Stimulated activated CD8-positive, alpha-beta memory T cell treated with anti-CD3 and anti-CD28 coated beads, Interleukin-4, amount 100 ng/mL, for 1 hour (primary cell): Measurements from ENCODE around the gene ENOX2.
A peak's percentile ranks its signal among the peaks of the same experiment; 100 is the strongest.
"Not testable (repeated sequence)": the region's sequence is repeated elsewhere in the genome, so short reads cannot be mapped to it uniquely, and the experiment has no call there.

Source experiments
- DNase-seq, 2 donors: peaks; one replicate each; pipeline ENCODE4 v3.0.0-alpha.2; 2020; ENCODE audit warnings: low read depth in 2 of 2, low spot score in 1 of 2

Gene ENOX2, protein sequence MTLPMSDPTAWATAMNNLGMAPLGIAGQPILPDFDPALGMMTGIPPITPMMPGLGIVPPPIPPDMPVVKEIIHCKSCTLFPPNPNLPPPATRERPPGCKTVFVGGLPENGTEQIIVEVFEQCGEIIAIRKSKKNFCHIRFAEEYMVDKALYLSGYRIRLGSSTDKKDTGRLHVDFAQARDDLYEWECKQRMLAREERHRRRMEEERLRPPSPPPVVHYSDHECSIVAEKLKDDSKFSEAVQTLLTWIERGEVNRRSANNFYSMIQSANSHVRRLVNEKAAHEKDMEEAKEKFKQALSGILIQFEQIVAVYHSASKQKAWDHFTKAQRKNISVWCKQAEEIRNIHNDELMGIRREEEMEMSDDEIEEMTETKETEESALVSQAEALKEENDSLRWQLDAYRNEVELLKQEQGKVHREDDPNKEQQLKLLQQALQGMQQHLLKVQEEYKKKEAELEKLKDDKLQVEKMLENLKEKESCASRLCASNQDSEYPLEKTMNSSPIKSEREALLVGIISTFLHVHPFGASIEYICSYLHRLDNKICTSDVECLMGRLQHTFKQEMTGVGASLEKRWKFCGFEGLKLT

DNA sequence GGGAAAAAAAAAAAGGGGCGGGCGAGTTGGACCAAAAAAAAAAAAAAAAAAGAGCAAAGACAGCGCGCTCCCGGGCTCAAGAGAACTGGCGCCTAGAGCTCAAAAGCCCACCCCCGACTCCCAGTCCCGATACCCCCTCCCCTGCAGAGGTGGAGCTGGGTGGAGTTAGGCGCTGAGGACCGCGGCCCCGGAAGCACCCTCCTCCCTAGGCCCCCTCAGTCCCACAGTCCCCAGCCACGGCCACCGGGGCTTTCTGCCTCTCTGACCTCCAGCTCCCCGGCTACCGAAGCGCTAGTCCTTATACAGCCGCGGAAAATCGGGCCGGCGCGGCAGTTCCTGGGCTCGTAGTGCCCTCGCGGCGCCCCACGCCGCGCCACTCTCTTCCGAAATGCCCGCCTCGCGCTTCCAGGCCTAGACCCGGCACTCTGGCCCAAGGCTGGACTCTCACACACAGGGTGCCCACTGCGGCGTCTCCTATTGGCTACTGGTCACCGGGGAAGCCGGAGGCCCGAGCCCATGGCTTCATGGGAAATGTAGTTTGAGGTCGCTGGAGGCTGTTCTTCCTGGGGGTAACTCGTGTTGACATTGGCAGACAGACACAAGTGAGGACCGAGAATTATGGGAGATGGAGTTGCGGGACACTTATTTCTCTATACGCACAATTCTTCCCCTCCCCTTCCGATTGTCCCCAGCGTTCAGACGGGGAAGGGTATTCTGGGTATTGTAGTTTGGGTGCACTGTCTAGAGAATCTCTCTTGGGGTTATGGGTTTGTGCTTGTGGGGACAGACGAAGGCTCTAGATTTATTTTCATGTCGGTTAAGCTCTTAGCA lies at the start of gene ENOX2:
Gene ENOX2, minus strand, starts transcription at position 427 of the 831 bp plus-strand sequence. CDS start 199,993 bp downstream, outside the sequence.
- DNase-seq = peak; percentile 36 to 56

DNA sequence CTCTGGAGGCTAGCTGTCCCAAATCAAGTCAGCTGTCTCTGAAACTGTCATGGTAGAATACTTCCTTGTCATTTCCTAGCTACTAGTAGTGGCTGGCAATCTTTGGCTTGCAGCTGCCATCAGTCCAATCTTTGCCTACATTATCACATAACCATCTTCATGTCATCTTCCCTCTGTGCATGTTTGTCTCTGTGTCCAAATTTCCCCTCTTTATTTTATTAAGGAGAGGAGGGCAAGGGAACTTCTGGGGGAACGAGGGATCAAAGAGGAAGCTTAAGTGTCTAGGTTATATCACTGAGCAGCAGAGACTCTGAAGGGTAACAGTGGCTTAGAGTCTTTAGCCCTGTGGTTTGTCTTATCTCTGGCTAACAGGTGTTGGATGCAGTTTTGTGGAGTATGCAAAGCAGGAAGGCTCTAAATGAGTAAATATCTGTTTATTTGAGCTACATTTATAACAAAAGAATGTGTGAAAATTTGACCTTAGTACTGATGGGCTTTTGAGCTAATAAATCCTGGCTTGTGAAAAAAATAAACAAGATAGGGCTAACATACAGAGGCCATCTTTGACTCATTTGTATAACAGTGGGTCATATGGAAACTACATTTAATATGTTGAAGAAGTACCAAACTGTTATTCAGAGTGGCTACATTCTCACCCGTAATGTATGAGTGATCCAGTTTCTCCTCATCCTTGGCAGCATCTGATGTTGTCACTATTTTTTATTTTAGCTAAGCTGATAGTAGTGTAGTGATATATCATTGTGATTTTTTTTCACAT lies 49.4 kb upstream of the ENOX2 start:
- no peak for DNase-seq

DNA sequence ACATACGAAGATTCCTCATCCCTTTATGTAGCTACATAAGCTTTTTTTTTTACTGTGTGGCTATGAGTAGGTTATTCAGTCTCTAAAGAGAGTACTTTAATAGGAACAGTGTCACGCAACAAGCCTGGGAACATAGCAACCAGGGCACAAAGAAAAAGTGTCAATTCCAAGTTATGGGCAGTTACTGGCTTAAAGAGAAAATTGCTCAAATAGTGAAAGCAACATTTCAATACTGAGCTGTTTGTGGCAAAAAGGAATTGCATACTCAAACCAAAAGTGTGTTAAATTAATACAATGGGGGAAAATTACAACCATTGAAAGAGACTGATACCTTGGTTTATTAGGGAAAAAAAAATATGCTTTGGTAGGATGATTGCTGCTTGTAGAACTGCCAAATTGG lies 41.2 kb upstream of the ENOX2 start:
- no peak for DNase-seq

DNA sequence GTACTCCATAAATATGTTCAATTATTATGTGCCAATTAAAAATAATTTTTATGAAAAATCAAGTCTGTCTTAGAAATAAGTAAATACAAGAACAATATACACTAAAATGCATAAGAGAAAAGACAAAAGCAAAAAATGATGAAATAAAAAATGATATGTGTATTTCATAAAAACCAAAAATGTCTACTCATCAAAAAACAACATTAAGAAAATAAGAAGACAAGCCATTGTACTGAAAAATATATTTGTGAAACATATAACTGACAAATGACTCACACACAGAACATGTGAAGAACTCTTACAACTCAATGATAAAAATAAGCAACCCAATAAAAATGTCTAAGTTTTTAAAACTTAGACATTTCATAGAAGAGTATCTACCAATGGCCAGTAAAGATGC lies 34.1 kb upstream of the ENOX2 start:
- no peak for DNase-seq

DNA sequence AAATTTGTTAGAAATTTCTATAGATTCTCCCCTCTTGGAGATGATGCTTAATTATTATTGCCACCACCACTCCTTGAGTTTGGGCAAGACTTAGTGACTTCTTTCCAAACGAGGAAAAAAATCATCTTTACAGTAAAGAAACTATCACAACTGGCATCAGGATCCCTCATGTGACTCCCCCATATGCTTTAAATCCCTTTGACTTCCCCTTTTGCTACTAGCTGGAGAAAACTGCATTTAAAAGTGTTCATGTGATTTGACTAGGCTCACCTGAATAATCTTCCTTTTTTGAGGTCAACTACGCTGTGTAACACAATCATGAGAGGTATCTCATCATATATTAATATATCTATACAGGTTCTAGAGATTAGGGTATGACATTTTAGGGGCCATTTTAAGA lies 30.3 kb upstream of the ENOX2 start:
- no peak for DNase-seq

DNA sequence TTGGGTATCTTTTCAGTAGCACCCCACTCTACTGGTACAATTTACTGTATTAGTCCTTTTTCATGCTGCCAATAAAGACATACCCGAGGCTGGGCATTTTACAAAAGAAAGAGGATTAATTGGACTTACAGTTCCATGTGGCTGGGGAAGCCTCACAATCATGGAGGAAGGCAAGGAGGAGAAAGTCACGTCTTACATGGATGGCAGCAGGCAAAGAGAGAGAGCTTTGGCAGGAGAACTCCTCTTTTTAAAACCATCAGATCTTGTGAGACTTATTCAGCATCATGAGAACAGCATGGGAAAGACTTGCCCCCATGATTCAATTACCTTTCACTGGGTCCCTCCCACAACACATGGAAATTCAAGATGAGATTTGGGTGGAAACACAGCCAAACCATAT lies 17.4 kb upstream of the ENOX2 start:
- DNase-seq = not testable (repeated sequence)

DNA sequence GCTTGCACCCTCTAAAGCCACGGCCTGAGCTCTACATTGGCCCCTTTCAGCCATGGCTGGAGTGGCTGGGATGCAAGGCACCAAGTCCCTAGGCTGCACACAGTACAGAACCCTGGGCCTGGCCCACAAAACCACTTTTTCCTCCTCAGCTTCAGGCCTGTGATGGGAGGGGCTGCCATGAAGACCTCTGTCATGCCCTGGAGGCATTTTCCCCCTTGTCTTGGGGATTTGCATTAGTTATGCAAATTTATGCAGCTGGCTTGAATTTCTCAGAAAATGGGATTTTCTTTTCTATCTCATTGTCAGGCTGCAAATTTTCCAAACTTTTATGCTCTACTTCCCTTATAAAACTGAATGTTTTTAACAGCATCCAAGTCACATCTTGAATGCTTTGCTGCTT lies 16.7 kb upstream of the ENOX2 start:
- DNase-seq = not testable (repeated sequence)

DNA sequence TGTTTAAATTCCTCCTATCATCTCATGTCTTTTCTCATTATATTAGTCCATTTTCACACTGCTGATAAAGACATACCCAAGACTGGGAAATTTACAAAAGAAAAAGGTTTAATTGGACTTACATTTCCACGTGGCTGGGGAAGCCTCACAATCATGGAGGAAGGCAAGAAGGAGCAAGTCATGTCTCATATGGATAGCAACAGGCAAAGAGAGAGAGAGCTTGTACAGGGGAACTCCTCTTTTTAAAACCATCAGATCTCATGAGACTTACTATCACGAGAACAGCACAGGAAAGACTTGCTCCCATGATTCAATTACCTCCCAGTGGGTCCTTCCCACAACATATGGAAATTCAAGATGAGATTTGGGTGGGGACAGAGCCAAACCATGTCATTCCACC lies 15.5 kb upstream of the ENOX2 start:
- not testable (repeated sequence) for DNase-seq

DNA sequence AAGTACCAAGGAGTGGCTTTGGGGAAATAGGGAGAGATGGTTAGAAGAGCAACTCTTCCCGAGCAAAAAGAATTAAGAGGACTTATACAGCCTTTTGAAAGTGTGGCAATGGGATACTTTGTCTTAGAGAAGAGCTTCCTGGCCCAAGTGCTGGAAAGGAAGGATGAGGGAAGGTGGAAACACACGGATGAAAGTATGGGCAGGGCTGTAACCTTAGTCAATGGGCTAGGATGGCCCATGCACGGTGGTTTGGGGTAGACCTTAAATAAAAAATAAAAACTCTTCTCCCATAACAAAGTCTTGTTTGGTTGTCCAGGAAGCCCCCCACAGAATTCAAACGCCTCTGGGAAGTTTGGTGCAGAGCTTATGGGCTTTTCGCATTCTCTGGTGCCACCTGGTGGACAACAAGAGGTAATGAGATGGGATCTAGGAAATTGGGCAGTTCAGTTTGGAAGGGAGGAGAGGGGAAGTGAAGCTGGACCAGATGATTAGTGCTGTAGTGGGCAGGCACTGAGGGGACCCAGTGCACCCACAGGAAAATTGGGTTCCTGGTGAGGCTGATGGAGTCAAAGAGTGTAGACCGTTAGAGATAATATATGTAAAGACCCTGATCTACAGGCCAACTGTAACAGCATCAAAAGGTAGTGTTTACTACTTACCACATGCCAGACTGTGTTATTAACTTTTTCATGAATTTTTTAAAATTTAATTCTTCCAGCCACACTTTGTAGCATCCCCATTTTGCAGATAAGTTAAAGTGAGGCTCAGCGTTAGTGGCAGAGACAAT lies 13.8 kb upstream of the ENOX2 start:
- peak; percentile 7 to 8 for DNase-seq

DNA sequence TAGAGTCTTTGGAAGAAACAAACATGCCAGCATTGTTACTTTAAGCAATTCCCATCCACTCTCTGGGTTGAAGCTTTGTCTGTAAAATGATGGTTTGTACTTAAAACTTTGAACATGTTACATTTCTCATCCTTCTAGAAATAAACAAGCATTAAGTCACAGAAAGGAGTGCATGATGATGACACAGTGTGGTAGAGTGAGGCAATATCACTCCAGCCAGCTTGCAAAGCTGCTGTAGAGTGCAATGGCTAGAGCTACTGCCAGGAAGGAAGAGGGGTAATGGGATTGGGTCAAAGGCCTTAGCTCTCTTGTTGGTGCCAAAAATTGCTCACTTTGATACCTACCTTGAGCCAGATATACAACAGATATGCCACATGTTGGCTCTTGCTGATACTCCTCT lies 12.3 kb upstream of the ENOX2 start:
- no peak for DNase-seq

DNA sequence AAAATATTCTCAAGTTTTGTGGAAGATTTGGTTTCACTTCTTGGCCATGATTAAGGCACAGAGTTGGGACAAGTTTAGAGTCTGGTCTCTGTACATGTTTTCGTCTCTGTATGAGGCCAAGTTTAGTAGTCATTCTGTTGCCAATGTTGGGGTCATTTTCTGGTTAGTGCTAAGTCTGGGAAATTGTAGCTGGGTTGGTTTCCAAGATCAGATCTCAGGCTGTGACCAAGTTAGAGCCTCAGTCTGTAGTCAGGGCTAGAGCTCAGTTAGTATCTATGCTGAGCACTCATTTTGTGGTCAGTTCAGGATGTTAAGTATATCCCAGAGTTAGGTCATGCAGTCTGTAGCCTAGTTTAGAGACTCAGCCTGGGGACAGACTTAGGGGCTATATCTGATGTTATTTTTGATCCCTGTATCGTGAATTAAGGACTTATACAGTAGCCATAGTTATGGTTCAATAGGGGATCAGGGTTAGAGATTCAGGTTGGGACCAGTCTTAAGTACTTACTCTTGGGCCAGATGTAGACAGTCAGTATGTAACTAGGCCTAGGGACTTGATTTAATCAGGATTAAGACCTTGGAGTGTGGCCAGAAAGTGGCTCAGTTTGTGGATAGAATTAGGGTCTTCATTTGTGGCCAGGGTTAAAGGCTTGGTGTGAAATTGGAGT lies 6.6 kb upstream of the ENOX2 start:
- DNase-seq = no peak

DNA sequence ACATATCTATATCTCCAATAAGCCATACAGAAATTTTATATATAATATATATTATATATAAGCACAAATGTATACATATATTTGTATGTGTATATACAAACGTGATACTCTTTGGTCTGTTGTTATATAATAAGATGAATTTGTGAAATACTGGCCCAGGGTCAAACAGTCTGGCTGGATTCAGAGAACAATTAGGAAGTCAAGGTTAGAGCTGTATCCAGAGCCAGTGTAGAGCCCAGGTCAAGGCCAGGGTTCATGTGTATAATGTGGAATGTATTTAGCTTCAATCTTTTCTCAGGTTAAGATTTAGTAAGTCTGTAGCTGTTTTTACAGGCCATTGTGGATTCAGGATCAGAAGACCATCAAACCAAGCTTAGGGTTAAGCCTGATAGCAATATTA lies 3.8 kb upstream of the ENOX2 start:
- DNase-seq = no peak

DNA sequence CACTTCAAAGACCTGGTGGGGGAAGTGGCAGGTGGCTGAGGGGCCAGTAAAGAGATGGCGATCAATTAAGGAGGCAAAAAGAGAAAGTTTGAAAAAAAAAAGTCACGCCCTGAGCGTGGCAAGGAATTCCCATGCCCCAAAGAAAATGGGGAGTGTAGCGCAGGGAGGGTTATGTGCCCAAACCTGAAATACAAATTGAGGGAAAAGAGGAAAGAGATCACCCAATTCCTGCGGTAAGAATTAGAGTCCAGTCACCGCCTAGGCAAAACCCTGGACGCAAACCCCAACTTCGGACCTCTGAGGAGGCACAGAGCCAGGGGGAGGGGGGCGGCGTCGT lies 595 bp downstream of the ENOX2 start:
- no peak for DNase-seq

DNA sequence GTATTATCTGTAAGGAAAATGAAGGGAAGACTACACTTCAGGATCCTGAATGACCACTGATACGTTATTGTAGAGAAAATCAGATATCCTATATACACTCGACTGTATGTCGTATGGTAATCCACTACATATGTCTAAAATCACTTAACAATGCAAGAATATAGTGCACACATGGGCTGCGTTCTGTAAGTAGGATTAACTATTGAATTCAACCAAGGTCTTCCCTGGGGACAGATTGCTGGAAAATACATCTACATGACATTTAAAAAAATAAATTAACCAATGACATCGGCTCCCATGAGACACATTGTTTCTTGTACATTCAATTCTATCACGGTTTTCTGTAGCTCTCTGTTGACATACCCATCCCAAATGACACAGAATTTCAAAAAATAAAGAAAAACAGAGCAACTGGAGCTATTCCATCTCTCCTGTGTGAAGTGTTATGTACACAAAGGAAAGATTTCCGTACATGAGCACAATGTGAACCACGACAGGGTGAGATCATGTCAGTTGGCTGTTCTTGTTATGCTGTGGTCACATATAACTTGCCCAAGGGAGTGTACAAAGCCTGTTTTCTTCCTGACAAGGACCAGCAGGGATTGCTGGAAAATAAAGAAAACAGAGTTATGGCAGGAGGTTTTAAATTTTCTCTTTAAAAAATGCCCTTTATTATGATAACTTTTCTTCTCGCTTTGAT lies 6.1 kb downstream of the ENOX2 start:
- no peak for DNase-seq

DNA sequence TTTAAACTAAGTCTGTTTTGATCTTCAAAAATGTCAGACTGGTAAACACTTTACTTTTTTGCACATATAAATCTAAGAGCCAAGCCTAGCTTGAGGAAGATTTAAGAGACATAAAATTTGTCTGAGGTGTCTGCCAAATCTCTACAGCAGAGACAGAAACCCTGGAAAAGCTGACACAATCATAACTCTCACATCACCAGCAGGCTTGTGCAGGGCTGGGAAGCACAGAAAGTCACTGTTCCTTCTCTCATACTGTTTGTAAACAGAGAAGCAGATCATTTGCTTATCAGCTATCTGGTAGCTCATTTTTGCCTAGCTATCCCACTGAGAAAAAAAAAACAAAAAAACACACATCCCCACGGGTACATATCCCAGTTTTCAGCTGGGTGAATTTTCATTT lies 7.0 kb downstream of the ENOX2 start:
- DNase-seq = no peak

DNA sequence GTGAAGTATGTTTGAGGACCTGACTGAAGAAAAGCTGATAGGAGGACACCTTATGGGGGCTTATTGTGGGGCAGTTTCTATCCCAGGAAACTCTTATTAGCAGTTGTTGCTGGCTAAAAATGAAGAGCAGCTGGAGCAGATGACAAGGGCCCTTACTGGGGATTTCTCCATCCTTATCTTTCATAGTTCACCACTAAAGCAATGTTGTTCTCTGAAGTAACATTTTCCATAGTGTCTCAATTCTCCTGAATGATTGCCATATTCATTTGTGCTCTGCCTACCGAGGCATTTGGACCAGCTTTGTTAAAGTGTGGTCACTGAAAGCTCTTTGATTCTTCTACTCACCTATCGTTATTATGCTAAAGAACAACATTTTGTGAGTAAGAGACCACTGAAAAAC lies 7.7 kb downstream of the ENOX2 start:
- no peak for DNase-seq

DNA sequence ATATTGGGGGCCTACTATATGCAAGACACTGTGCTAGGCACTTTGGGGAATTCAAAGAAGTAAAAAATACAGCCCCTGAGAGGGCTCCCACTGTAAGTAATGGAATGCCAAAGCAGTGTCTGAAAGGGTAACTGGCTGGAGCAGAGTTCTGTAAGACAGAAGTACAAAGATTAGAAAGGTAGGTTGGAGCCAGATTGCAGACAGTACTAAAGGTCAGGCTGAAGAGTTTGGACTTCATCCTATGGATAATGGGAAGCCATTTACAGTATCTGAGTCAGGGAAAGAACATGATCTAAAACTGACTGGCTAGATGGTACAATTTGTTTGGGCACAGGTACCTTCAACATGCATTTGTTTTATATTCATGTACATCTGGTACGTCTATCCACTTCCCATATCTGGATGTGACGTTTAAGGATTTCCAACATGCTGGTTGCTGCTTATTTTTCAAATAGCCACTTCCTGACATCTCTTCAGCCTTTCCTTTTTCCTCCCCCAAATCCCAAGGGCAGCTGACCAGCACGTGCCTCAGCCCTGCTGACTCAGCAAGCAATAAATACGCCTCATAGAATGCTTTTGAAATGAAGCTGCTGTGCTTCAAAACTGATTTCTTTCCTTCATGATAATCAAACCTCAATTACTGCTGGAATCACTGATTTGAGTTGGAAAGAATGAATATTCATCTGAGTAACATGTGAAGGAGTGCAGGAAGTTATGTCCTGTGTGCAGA lies 9.5 kb downstream of the ENOX2 start:
- DNase-seq = no peak

DNA sequence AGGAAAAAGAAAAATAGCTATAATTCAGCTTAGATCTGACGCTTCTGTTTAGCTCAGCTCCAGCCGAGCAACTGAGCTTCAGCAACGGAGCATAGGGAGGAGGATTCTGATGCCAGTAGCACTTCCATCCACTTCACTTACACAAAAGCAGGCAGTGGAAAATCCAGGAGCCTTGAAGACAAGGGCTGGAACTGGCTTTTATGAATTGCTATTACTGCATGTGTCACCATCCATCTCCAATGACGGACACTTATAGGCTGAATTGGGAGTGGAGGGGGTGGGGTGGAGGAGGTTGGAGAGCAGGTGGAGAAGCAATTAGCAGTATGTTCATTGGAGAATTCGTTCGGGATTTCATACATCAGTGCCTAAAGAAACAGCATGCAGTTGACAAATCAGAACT lies 15.6 kb downstream of the ENOX2 start:
- no peak for DNase-seq

DNA sequence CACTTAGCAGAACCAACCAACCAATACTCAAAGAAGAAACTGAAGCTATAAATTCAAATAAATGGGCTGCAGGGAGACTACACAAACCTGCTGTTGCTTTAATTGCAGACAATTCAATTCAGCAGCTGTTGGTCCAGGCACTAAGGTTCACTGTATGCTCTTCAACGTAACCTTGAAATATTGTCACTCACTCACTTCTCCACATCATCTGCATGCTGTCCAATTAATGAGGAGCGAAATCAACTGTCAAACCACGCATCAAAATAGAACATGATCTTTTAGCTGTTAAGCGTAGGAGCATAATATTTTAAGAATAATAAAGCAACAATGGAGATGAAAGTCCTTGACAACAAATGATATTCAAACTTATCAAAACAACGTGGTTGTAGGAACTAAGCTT lies 17.0 kb downstream of the ENOX2 start:
- DNase-seq = no peak
